Endothelial cell of umbilical vein (primary cell): ENCODE results near the gene RNF183. TPM values are rescaled to one million over a fixed set of nuclear protein-coding genes. Genes with fewer than 3 reads are reported as not detected.

Experiments used
- BruUV-seq: library from RNA; stranded (reverse); fragments of 400-500 nt; replicated peaks from 2 replicates; lab custom pipeline; 2021; lab: Mats Ljungman, UMichigan
- CTCF ChIA-PET: fragments of 300-600, 350-600 bp; sonication (Branson Sonifier 250); formaldehyde crosslinking; loops from one replicate; lab custom pipeline; 2021; ENCODE audit warnings: antibody characterized with exemption, inconsistent platforms; lab: Charles Lee
- POLR2A ChIA-PET: fragments of 300-600, 350-600 bp; sonication (Branson Sonifier 250); formaldehyde crosslinking; loops from one replicate; lab custom pipeline; 2021; ENCODE audit warnings: antibody characterized with exemption, inconsistent platforms; lab: Charles Lee
- DNase-seq: peaks from one replicate; pipeline ENCODE4 v3.0.0-alpha.2; 2011; ENCODE audit warnings: low read depth, low spot score
- FAIRE-seq: peaks from 2 replicates; lab custom pipeline; 2011; peaks lifted over from hg19 to GRCh38; lab: Jason Lieb, UNC
- H2AFZ ChIP-seq: 2 replicates; pipeline ENCODE4 v1.6.0; 2012; ENCODE audit warnings: low read depth, low read length, control low read depth, inconsistent platforms
- H3K27ac ChIP-seq: 2 replicates; pipeline ENCODE4 v1.5.1; 2011; ENCODE audit warnings: low read depth, mild to moderate bottlenecking, control low read depth, low read length, moderate library complexity; ENCODE audit not compliant: insufficient read depth
- H3K27me3 ChIP-seq, 2 experiments: 2 replicates each; pipeline versions ENCODE4 v1.6.0 to v1.6.1; 2011; ENCODE audit warnings: low read length in 2 of 2, mixed read lengths in 1 of 2; ENCODE audit not compliant: control insufficient read depth in 2 of 2, insufficient read depth in 2 of 2
- H3K36me3 ChIP-seq, 2 experiments: 2 replicates in 1 of 2; 3 replicates in 1 of 2; pipeline ENCODE4 v1.5.1; 2011; ENCODE audit warnings: low read length in 2 of 2, mild to moderate bottlenecking in 1 of 2, moderate library complexity in 1 of 2; ENCODE audit not compliant: control insufficient read depth in 2 of 2, insufficient read depth in 2 of 2; ENCODE audit errors: extremely low read depth in 1 of 2
- H3K4me1 ChIP-seq: 3 replicates; pipeline ENCODE4 v1.5.1; 2011; ENCODE audit warnings: mild to moderate bottlenecking, low read length; ENCODE audit not compliant: control insufficient read depth, insufficient read depth; ENCODE audit errors: extremely low read depth
- H3K4me2 ChIP-seq: 2 replicates; pipeline ENCODE4 v1.6.1; 2011; ENCODE audit warnings: low read length, control low read depth, mixed read lengths; ENCODE audit not compliant: insufficient read depth
- H3K4me3 ChIP-seq, 3 experiments: fragments of 200-600 bp in 1 of 3; sonication (generic), shearing (Covaris generic) in 1 of 3; replicated peaks in 1 of 3; 2 replicates each; pipeline ENCODE4 v1.5.1; 2011 to 2016; ENCODE audit warnings: control low read depth in 3 of 3, low read length in 3 of 3, mild to moderate bottlenecking in 2 of 3, inconsistent platforms in 1 of 3, low read depth in 1 of 3, moderate library complexity in 1 of 3; ENCODE audit not compliant: insufficient read depth in 1 of 3
- H3K79me2 ChIP-seq: 2 replicates; pipeline ENCODE4 v1.6.0; 2012; ENCODE audit warnings: low read length, inconsistent platforms; ENCODE audit not compliant: control insufficient read depth, insufficient read depth
- H3K9ac ChIP-seq: replicated peaks from 2 replicates; pipeline ENCODE3; 2011; ENCODE audit warnings: low read length, control low read depth; ENCODE audit not compliant: insufficient read depth; ENCODE audit errors: extremely low read depth
- H3K9me1 ChIP-seq: replicated peaks from 3 replicates; pipeline ENCODE4 v1.6.0; 2011; ENCODE audit warnings: mild to moderate bottlenecking, low read length; ENCODE audit not compliant: control insufficient read depth, insufficient read depth; ENCODE audit errors: extremely low read depth
- H3K9me3 ChIP-seq: replicated peaks from 2 replicates; pipeline ENCODE4 v1.5.1; 2012; ENCODE audit warnings: low read length, inconsistent platforms; ENCODE audit not compliant: control insufficient read depth, insufficient read depth
- H4K20me1 ChIP-seq: replicated peaks from 2 replicates; pipeline ENCODE3; 2011; ENCODE audit warnings: mild to moderate bottlenecking, low read length; ENCODE audit not compliant: control insufficient read depth, insufficient read depth; ENCODE audit errors: extremely low read depth
- CTCF ChIP-seq, 2 donors: IDR thresholded peaks; 1 replicate in 1 of 2; 2 replicates in 1 of 2; pipeline ENCODE4 v1.5.1; 2011; ENCODE audit warnings: low read length in 2 of 2, mild to moderate bottlenecking in 2 of 2, moderate library complexity in 2 of 2, control low read depth in 1 of 2, inconsistent platforms in 1 of 2, low read depth in 1 of 2; ENCODE audit not compliant: insufficient read depth in 1 of 2; ENCODE audit errors: extremely low read depth in 1 of 2
- EZH2 ChIP-seq: IDR thresholded peaks from 2 replicates; pipeline ENCODE4 v1.6.1; 2012; ENCODE audit warnings: borderline replicate concordance, low read depth, mild to moderate bottlenecking, moderate library complexity, low read length, inconsistent platforms; ENCODE audit not compliant: severe bottlenecking
- FOS ChIP-seq: IDR thresholded peaks from 2 replicates; pipeline ENCODE4 v1.6.1; 2011; ENCODE audit warnings: mild to moderate bottlenecking, low read length, moderate library complexity, borderline replicate concordance; ENCODE audit not compliant: insufficient read depth
- GATA2 ChIP-seq: IDR thresholded peaks from 2 replicates; pipeline ENCODE4 v1.7.0; 2011; ENCODE audit warnings: low read depth, mild to moderate bottlenecking, moderate library complexity, mixed read lengths, low read length; ENCODE audit not compliant: insufficient read length, insufficient read depth
- JUN ChIP-seq: IDR thresholded peaks from 2 replicates; pipeline ENCODE4 v1.6.1; 2011; ENCODE audit warnings: borderline replicate concordance, low read depth; ENCODE audit not compliant: insufficient read length, insufficient read depth
- MAX ChIP-seq: IDR thresholded peaks from 2 replicates; pipeline ENCODE4 v1.6.1; 2011; ENCODE audit not compliant: insufficient read depth, insufficient read length
- MYC ChIP-seq: IDR thresholded peaks from one replicate; pipeline ENCODE4 v1.6.1; 2011; ENCODE audit warnings: mild to moderate bottlenecking, low read depth, low read length
- POLR2A ChIP-seq: IDR thresholded peaks from 2 replicates; pipeline ENCODE4 v1.6.1; 2012; ENCODE audit warnings: low read depth, mild to moderate bottlenecking, control low read depth, low read length
- POLR2AphosphoS5 ChIP-seq: IDR thresholded peaks from 2 replicates; pipeline ENCODE4 v1.6.1; 2012; ENCODE audit warnings: low read depth, mild to moderate bottlenecking, control low read depth, low read length, moderate library complexity; ENCODE audit not compliant: insufficient read depth
- dilution Hi-C: fragments of 300-500 bp; cut with MboI; formaldehyde crosslinking; loops from one replicate; pipeline ENCODE4 v1.15.0; 2019; ENCODE audit warnings: low sequenced_read_pairs; ENCODE audit not compliant: extremely low pct_ligation_motif_present
- intact Hi-C: fragments of 100-400 bp; cut with micrococcal nuclease; formaldehyde crosslinking; loops from one replicate; pipeline ENCODE4 v1.10.0; 2022
- polyA plus RNA-seq, 4 experiments: library from polyadenylated mRNA; depleted of rRNA in 3 of 4; stranded (reverse) in 3 of 4; unstranded in 1 of 4; fragments of >200 nt; gene quantifications; 2 replicates each; pipeline versions ENCODE4 v1.2.1 to v1.2.3, GENCODE V29; 2011 to 2012; ENCODE audit warnings: missing spikeins in 1 of 4
- total RNA-seq: library from RNA; stranded (reverse); gene quantifications from 2 replicates; pipeline ENCODE4 v1.2.3, GENCODE V29; 2021

The RNF183 gene
- total and polyA plus RNA-seq, 2 donors (not counting 3 experiments of a cell fraction or from before 2014, with no cell fraction given), result not detected

GRCh38 chr9:113269355-113269754 is 33.8 kb downstream of the RNF183 start:
- intact Hi-C loops (no loop called here), dilution Hi-C loops (no loop called here)
- Histone ChIP-seq H3K27me3 (no peaks in the 10 kb centered on the region), H3K9ac (no peak overlapping the region), H3K4me3 (no peak overlapping the region), H3K9me3 (no peaks in the 10 kb centered on the region), H3K79me2 (peaks cover 5% of the 10 kb centered on the region), H3K27ac (no peak overlapping the region), H3K36me3 (peaks cover 13 to 19% of the 10 kb centered on the region in 2 experiments), H2AFZ (no peak overlapping the region), H3K9me1 (no peaks in the 10 kb centered on the region), H3K4me2 (no peak overlapping the region), H4K20me1 (no peaks in the 10 kb centered on the region), H3K4me1 (peaks cover 4% of the 10 kb centered on the region)
- CTCF ChIA-PET, result interaction anchor here (1.0 kb wide), 1 partner anchor 12 kb away, joined by 3 read pairs; no protein-coding TSS in a partner anchor
- TF ChIP-seq MYC (no peak), POLR2A (no peak), JUN (no peak), EZH2 (no peak), POLR2AphosphoS5 (no peak), CTCF (IDR thresholded peaks at IDR 0.05; ENCODE audit: extremely low read depth in 1 of 2, insufficient read depth in 1 of 2, low read depth in 1 of 2, low read length in 2 of 2) (no peak), MAX (no peak), FOS (no peak), GATA2 (no peak)
- BruUV-seq, result no TSS peak
- no peak for DNase-seq
- POLR2A ChIA-PET, result no interaction called here
- FAIRE-seq, result no peak
